K562 (cell line): ENCODE results near the gene BMP8B.

Experiments
- BHLHE40 ChIP-seq: IDR thresholded peaks from 2 replicates; pipeline ENCODE4 v1.6.1; 2011; ENCODE audit warnings: low read length, improper control_type of control experiment
- CTCF ChIP-seq, 3 experiments: IDR thresholded peaks in 2 of 3; conservative IDR thresholded peaks in 1 of 3; 2 replicates each; pipeline ENCODE4 v1.5.1; 2011 to 2012; ENCODE audit warnings: low read length in 3 of 3, mild to moderate bottlenecking in 3 of 3, control low read depth in 2 of 3, improper control_type of control experiment in 1 of 3, inconsistent platforms in 1 of 3, low read depth in 1 of 3, mixed read lengths in 1 of 3, moderate library complexity in 1 of 3; ENCODE audit not compliant: insufficient read depth in 2 of 3
- REST ChIP-seq, 2 experiments: fragments of 450-650 bp; formaldehyde crosslinking in 1 of 2; IDR thresholded peaks; 2 replicates each; pipeline versions ENCODE4 v1.4.0 to v1.6.1; 2014 to 2020; ENCODE audit warnings: mild to moderate bottlenecking in 2 of 2, borderline replicate concordance in 1 of 2, low read depth in 1 of 2
- ZNF280B ChIP-seq: fragments of 250-450 bp; sonication (Bioruptor Pico); IDR thresholded peaks from 2 replicates; pipeline ENCODE4 v1.5.1; 2021; ENCODE audit warnings: mild to moderate bottlenecking
- ZNF707 ChIP-seq: fragments of 250-450 bp; sonication (Bioruptor Pico); conservative IDR thresholded peaks from 2 replicates; pipeline ENCODE4 v1.8.0; 2022; ENCODE audit warnings: inconsistent platforms, mild to moderate bottlenecking, moderate library complexity

- TF ChIP-seq REST (IDR thresholded peaks at IDR 0.05; ENCODE audit: borderline replicate concordance) (no peak), REST (CRISPR knock-in tag; IDR thresholded peaks at IDR 0.05; ENCODE audit: low read depth) (no peak), CTCF (IDR thresholded peaks at IDR 0.05 in 2 of 3, conservative IDR thresholded peaks at IDR 0.05 in 1 of 3; ENCODE audit: insufficient read depth in 2 of 3, low read depth in 1 of 3, low read length in 3 of 3) (no peak), BHLHE40 (no peak), ZNF707 (CRISPR knock-in tag) (no peak), ZNF280B (no peak)
Measured at GRCh38 chr1:39751595-39751994, 37.1 kb downstream of the BMP8B start.
